GM19372 (cell line): ENCODE measurements around the gene PANX2.

Experiments used
- ATAC-seq: cut with Tn5 transposase; IDR thresholded peaks from one replicate; pipeline ENCODE4 v1.9.1; 2021; ENCODE audit warnings: mild to moderate bottlenecking, low read depth, moderate library complexity; ENCODE audit not compliant: unreplicated experiment

PANX2 gene

GRCh38 chr22:50208939-50209892 is 38.7 kb downstream of the PANX2 start:
- no peak for ATAC-seq

GRCh38 chr22:50209893-50210292 is 39.4 kb downstream of the PANX2 start:
- ATAC-seq: no peak

GRCh38 chr22:50210378-50211139 is 40.0 kb downstream of the PANX2 start:
- ATAC-seq: no peak

GRCh38 chr22:50211147-50211546 is 40.6 kb downstream of the PANX2 start:
- ATAC-seq: no peak

- no peak for ATAC-seq
Measured at GRCh38 chr22:50213263-50213662, 42.7 kb downstream of the PANX2 start.

- ATAC-seq: no peak
Measured at GRCh38 chr22:50215297-50216054, 44.9 kb downstream of the PANX2 start.

- no peak for ATAC-seq
Measured at GRCh38 chr22:50216055-50216683, 45.6 kb downstream of the PANX2 start.

GRCh38 chr22:50216684-50217520 is 46.4 kb downstream of the PANX2 start:
- no peak for ATAC-seq

GRCh38 chr22:50217543-50218152 is 47.1 kb downstream of the PANX2 start:
- no peak for ATAC-seq

GRCh38 chr22:50218153-50218995 is 47.8 kb downstream of the PANX2 start:
- no peak for ATAC-seq

GRCh38 chr22:50218996-50219727 is 48.6 kb downstream of the PANX2 start:
- no peak for ATAC-seq

- no peak for ATAC-seq
Measured at GRCh38 chr22:50219800-50220602, 49.5 kb downstream of the PANX2 start.

GRCh38 chr22:50220603-50221409 is 50.3 kb downstream of the PANX2 start:
- ATAC-seq: no peak

- no peak for ATAC-seq
Measured at GRCh38 chr22:50221410-50222300, 51.1 kb downstream of the PANX2 start.

GRCh38 chr22:50222508-50222907 is 52.0 kb downstream of the PANX2 start:
- ATAC-seq: no peak
